Measurements from ENCODE around the gene FXN.

FXN gene

GRCh38 chr9:69003051-69003450 lies 32.5 kb upstream of the FXN start:
- peaks cover 4 to 7% of the 10 kb centered on the region in 2 donors for H3K4me1 ChIP-seq (ENCODE audit: control insufficient read depth in 1 of 2, insufficient read depth in 2 of 2, low read length in 2 of 2)
- H3K27ac ChIP-seq (ENCODE audit: low read depth, low read length): no peak overlapping the region
- no peak overlapping the region for H3K9ac ChIP-seq (ENCODE audit: low read depth in 1 of 2, low read length in 2 of 2)
- no peaks in the 10 kb centered on the region for H3K9me3 ChIP-seq (ENCODE audit: control insufficient read depth in 1 of 2, low read length in 2 of 2)
- H3K27me3 ChIP-seq (ENCODE audit: control insufficient read depth in 1 of 2, insufficient read depth in 2 of 2, low read length in 2 of 2): no peaks in the 10 kb centered on the region
- H3K4me3 ChIP-seq (ENCODE audit: low read depth in 1 of 2, low read length in 2 of 2): no peak overlapping the region
- peaks cover 5 to 39% of the 10 kb centered on the region in 2 donors for H3K36me3 ChIP-seq (ENCODE audit: control insufficient read depth in 1 of 2, insufficient read depth in 2 of 2, low read length in 2 of 2)

- H3K9ac ChIP-seq (ENCODE audit: low read depth in 1 of 2, low read length in 2 of 2): no peak overlapping the region
- peaks cover 9 to 45% of the 10 kb centered on the region in 2 donors for H3K36me3 ChIP-seq (ENCODE audit: control insufficient read depth in 1 of 2, insufficient read depth in 2 of 2, low read length in 2 of 2)
- no peaks in the 10 kb centered on the region for H3K4me1 ChIP-seq (ENCODE audit: control insufficient read depth in 1 of 2, insufficient read depth in 2 of 2, low read length in 2 of 2)
Measured at GRCh38 chr9:69004836-69005235, 30.7 kb upstream of the FXN start.

GRCh38 chr9:69009708-69010107 lies 25.8 kb upstream of the FXN start:
- Histone ChIP-seq H3K9me3 (ENCODE audit: control insufficient read depth in 1 of 2, low read length in 2 of 2) (no peaks in the 10 kb centered on the region), H3K4me1 (ENCODE audit: control insufficient read depth in 1 of 2, insufficient read depth in 2 of 2, low read length in 2 of 2) (no peaks in the 10 kb centered on the region), H3K27me3 (ENCODE audit: control insufficient read depth in 1 of 2, insufficient read depth in 2 of 2, low read length in 2 of 2) (no peaks in the 10 kb centered on the region), H3K27ac (ENCODE audit: low read depth, low read length) (no peak overlapping the region), H3K9ac (ENCODE audit: low read depth in 1 of 2, low read length in 2 of 2) (no peak overlapping the region), H3K36me3 (ENCODE audit: control insufficient read depth in 1 of 2, insufficient read depth in 2 of 2, low read length in 2 of 2) (peaks cover 9 to 23% of the 10 kb centered on the region in 2 donors), H3K4me3 (ENCODE audit: low read depth in 1 of 2, low read length in 2 of 2) (no peak overlapping the region)

More at GRCh38 chr9:69004836-69005235, 30.7 kb upstream of the FXN start:
- H3K27ac ChIP-seq (ENCODE audit: low read depth, low read length): no peak overlapping the region
- no peaks in the 10 kb centered on the region for H3K27me3 ChIP-seq (ENCODE audit: control insufficient read depth in 1 of 2, insufficient read depth in 2 of 2, low read length in 2 of 2)
- no peak overlapping the region for H3K4me3 ChIP-seq (ENCODE audit: low read depth in 1 of 2, low read length in 2 of 2)
- H3K9me3 ChIP-seq (ENCODE audit: control insufficient read depth in 1 of 2, low read length in 2 of 2): no peaks in the 10 kb centered on the region

- Histone ChIP-seq H3K9ac (ENCODE audit: low read depth in 1 of 2, low read length in 2 of 2) (no peak overlapping the region), H3K27me3 (ENCODE audit: control insufficient read depth in 1 of 2, insufficient read depth in 2 of 2, low read length in 2 of 2) (no peaks in the 10 kb centered on the region), H3K27ac (ENCODE audit: low read depth, low read length) (no peak overlapping the region), H3K4me1 (ENCODE audit: control insufficient read depth in 1 of 2, insufficient read depth in 2 of 2, low read length in 2 of 2) (no peaks in the 10 kb centered on the region), H3K9me3 (ENCODE audit: control insufficient read depth in 1 of 2, low read length in 2 of 2) (no peaks in the 10 kb centered on the region), H3K36me3 (ENCODE audit: control insufficient read depth in 1 of 2, insufficient read depth in 2 of 2, low read length in 2 of 2) (peaks cover 6 to 13% of the 10 kb centered on the region in 2 donors), H3K4me3 (ENCODE audit: low read depth in 1 of 2, low read length in 2 of 2) (no peak overlapping the region)
Measured at GRCh38 chr9:69012696-69013381, 22.7 kb upstream of the FXN start.

- no peak overlapping the region for H3K27ac ChIP-seq (ENCODE audit: low read depth, low read length)
- no peaks in the 10 kb centered on the region for H3K27me3 ChIP-seq (ENCODE audit: control insufficient read depth in 1 of 2, insufficient read depth in 2 of 2, low read length in 2 of 2)
- H3K36me3 ChIP-seq (ENCODE audit: control insufficient read depth in 1 of 2, insufficient read depth in 2 of 2, low read length in 2 of 2): peaks cover 1 to 9% of the 10 kb centered on the region in 2 donors
- no peak overlapping the region for H3K9ac ChIP-seq (ENCODE audit: low read depth in 1 of 2, low read length in 2 of 2)
- no peaks in the 10 kb centered on the region for H3K4me1 ChIP-seq (ENCODE audit: control insufficient read depth in 1 of 2, insufficient read depth in 2 of 2, low read length in 2 of 2)
- no peak overlapping the region for H3K4me3 ChIP-seq (ENCODE audit: low read depth in 1 of 2, low read length in 2 of 2)
- H3K9me3 ChIP-seq (ENCODE audit: control insufficient read depth in 1 of 2, low read length in 2 of 2): no peaks in the 10 kb centered on the region
Measured at GRCh38 chr9:69013382-69013727, 22.2 kb upstream of the FXN start.

- peaks cover 0 to 6% of the 10 kb centered on the region in 2 donors for H3K36me3 ChIP-seq (ENCODE audit: control insufficient read depth in 1 of 2, insufficient read depth in 2 of 2, low read length in 2 of 2)
- no peak within 1 kb of the TSS for H3K4me3 ChIP-seq (ENCODE audit: low read depth in 1 of 2, low read length in 2 of 2)
- H3K9me3 ChIP-seq (ENCODE audit: control insufficient read depth in 1 of 2, low read length in 2 of 2): no peaks in the 10 kb centered on the region
- no peak within 1 kb of the TSS for H3K9ac ChIP-seq (ENCODE audit: low read depth in 1 of 2, low read length in 2 of 2)
- H3K27ac ChIP-seq (ENCODE audit: low read depth, low read length): no peak within 1 kb of the TSS
- H3K4me1 ChIP-seq (ENCODE audit: control insufficient read depth in 1 of 2, insufficient read depth in 2 of 2, low read length in 2 of 2): no peaks in the 10 kb centered on the region
- no peaks in the 10 kb centered on the region for H3K27me3 ChIP-seq (ENCODE audit: control insufficient read depth in 1 of 2, insufficient read depth in 2 of 2, low read length in 2 of 2)
Measured at GRCh38 chr9:69014013-69014412, 21.5 kb upstream of the FXN start, which contains the start of gene PRKACG. Gene PRKACG, minus strand, starts transcription at chr9:69014113. Its CDS starts 21 bp downstream, at chr9:69014092.

GRCh38 chr9:69016191-69017096 lies 19.1 kb upstream of the FXN start:
- H3K9ac ChIP-seq (ENCODE audit: low read depth in 1 of 2, low read length in 2 of 2): no peak overlapping the region
- no peaks in the 10 kb centered on the region for H3K9me3 ChIP-seq (ENCODE audit: control insufficient read depth in 1 of 2, low read length in 2 of 2)
- H3K4me3 ChIP-seq (ENCODE audit: low read depth in 1 of 2, low read length in 2 of 2): no peak overlapping the region
- H3K36me3 ChIP-seq (ENCODE audit: control insufficient read depth in 1 of 2, insufficient read depth in 2 of 2, low read length in 2 of 2): no peaks in the 10 kb centered on the region
- no peak overlapping the region for H3K27ac ChIP-seq (ENCODE audit: low read depth, low read length)
- no peaks in the 10 kb centered on the region for H3K27me3 ChIP-seq (ENCODE audit: control insufficient read depth in 1 of 2, insufficient read depth in 2 of 2, low read length in 2 of 2)
- peaks cover 0 to 5% of the 10 kb centered on the region in 2 donors for H3K4me1 ChIP-seq (ENCODE audit: control insufficient read depth in 1 of 2, insufficient read depth in 2 of 2, low read length in 2 of 2)

GRCh38 chr9:69018737-69019136 lies 16.8 kb upstream of the FXN start:
- Histone ChIP-seq H3K9me3 (ENCODE audit: control insufficient read depth in 1 of 2, low read length in 2 of 2) (no peaks in the 10 kb centered on the region), H3K4me1 (ENCODE audit: control insufficient read depth in 1 of 2, insufficient read depth in 2 of 2, low read length in 2 of 2) (peaks cover 0 to 8% of the 10 kb centered on the region in 2 donors), H3K27ac (ENCODE audit: low read depth, low read length) (no peak overlapping the region), H3K4me3 (ENCODE audit: low read depth in 1 of 2, low read length in 2 of 2) (no peak overlapping the region), H3K27me3 (ENCODE audit: control insufficient read depth in 1 of 2, insufficient read depth in 2 of 2, low read length in 2 of 2) (no peaks in the 10 kb centered on the region), H3K9ac (ENCODE audit: low read depth in 1 of 2, low read length in 2 of 2) (no peak overlapping the region), H3K36me3 (ENCODE audit: control insufficient read depth in 1 of 2, insufficient read depth in 2 of 2, low read length in 2 of 2) (no peaks in the 10 kb centered on the region)

- Histone ChIP-seq H3K4me1 (ENCODE audit: control insufficient read depth in 1 of 2, insufficient read depth in 2 of 2, low read length in 2 of 2) (peaks cover 0 to 8% of the 10 kb centered on the region in 2 donors), H3K9me3 (ENCODE audit: control insufficient read depth in 1 of 2, low read length in 2 of 2) (no peaks in the 10 kb centered on the region), H3K27me3 (ENCODE audit: control insufficient read depth in 1 of 2, insufficient read depth in 2 of 2, low read length in 2 of 2) (no peaks in the 10 kb centered on the region), H3K9ac (ENCODE audit: low read depth in 1 of 2, low read length in 2 of 2) (no peak overlapping the region), H3K4me3 (ENCODE audit: low read depth in 1 of 2, low read length in 2 of 2) (no peak overlapping the region), H3K27ac (ENCODE audit: low read depth, low read length) (no peak overlapping the region), H3K36me3 (ENCODE audit: control insufficient read depth in 1 of 2, insufficient read depth in 2 of 2, low read length in 2 of 2) (no peaks in the 10 kb centered on the region)
Measured at GRCh38 chr9:69019808-69020207, 15.7 kb upstream of the FXN start.

All from duodenal mucosa (tissue), 2 donors.